ENCODE results near the gene TOMM40. TPM values are rescaled to one million over a fixed set of nuclear protein-coding genes. Genes with fewer than 3 reads are reported as not detected.
"Not testable (repeated sequence)": the region's sequence is repeated elsewhere in the genome, so short reads cannot be mapped to it uniquely, and the experiment has no call there.

TOMM40 gene
- total RNA-seq, 1 experiment from 2014 or later: 162 TPM

- H3K4me1 Mint-ChIP-seq (ENCODE audit: low read depth, unreplicated experiment): peaks cover 6% of the 10 kb centered on the region
- no peak overlapping the region for H3K4me3 Mint-ChIP-seq (ENCODE audit: low read depth, unreplicated experiment)
- intact Hi-C loops (cut with micrococcal nuclease; ENCODE audit: unreplicated experiment): no loop called here
- H3K36me3 Mint-ChIP-seq (ENCODE audit: insufficient read depth, unreplicated experiment): peaks cover 8% of the 10 kb centered on the region
- CTCF ChIA-PET: no interaction called here
- no peak for TF ChIP-seq CTCF (IDR thresholded peaks at IDR 0.05; ENCODE audit: unreplicated experiment)
- peaks cover 62% of the 10 kb centered on the region for H3K27me3 Mint-ChIP-seq (ENCODE audit: unreplicated experiment)
- no peak for DNase-seq
- BruUV-seq (replicated peaks): no TSS peak
- no peaks in the 10 kb centered on the region for H3K9me3 Mint-ChIP-seq (ENCODE audit: low read depth, unreplicated experiment)
- no peak overlapping the region for H3K27ac Mint-ChIP-seq (ENCODE audit: unreplicated experiment)
These were observed 34.2 kb downstream of the TOMM40 start for GRCh38 chr19:44925114-44925891.

- intact Hi-C loops (cut with micrococcal nuclease; ENCODE audit: unreplicated experiment); H3K4me1 Mint-ChIP-seq (ENCODE audit: low read depth, unreplicated experiment); DNase-seq; BruUV-seq (replicated peaks); H3K9me3 Mint-ChIP-seq (ENCODE audit: low read depth, unreplicated experiment); CTCF ChIA-PET; H3K36me3 Mint-ChIP-seq (ENCODE audit: insufficient read depth, unreplicated experiment): not testable (repeated sequence)
- H3K4me3 Mint-ChIP-seq (ENCODE audit: low read depth, unreplicated experiment): peak overlapping the region; percentile 73
- H3K27ac Mint-ChIP-seq (ENCODE audit: unreplicated experiment): peak overlapping the region; percentile 67
- H3K27me3 Mint-ChIP-seq (ENCODE audit: unreplicated experiment): peaks cover 66% of the 10 kb centered on the region
These were observed 35.4 kb downstream of the TOMM40 start for GRCh38 chr19:44926245-44927077.

GRCh38 chr19:44927746-44928145 is 36.7 kb downstream of the TOMM40 start:
- Mint-ChIP-seq H3K36me3 (ENCODE audit: insufficient read depth, unreplicated experiment) (peaks cover 8% of the 10 kb centered on the region), H3K4me1 (ENCODE audit: low read depth, unreplicated experiment) (peaks cover 8% of the 10 kb centered on the region), H3K9me3 (ENCODE audit: low read depth, unreplicated experiment) (no peaks in the 10 kb centered on the region), H3K27me3 (ENCODE audit: unreplicated experiment) (peaks cover 56% of the 10 kb centered on the region), H3K4me3 (ENCODE audit: low read depth, unreplicated experiment) (no peak overlapping the region), H3K27ac (ENCODE audit: unreplicated experiment) (no peak overlapping the region)
- no peak for TF ChIP-seq CTCF (IDR thresholded peaks at IDR 0.05; ENCODE audit: unreplicated experiment)
- BruUV-seq (replicated peaks): no TSS peak
- intact Hi-C loops (cut with micrococcal nuclease; ENCODE audit: unreplicated experiment): no loop called here
- DNase-seq: no peak
- CTCF ChIA-PET: no interaction called here

GRCh38 chr19:44930088-44930487 is 39.0 kb downstream of the TOMM40 start:
- peaks cover 8% of the 10 kb centered on the region for H3K36me3 Mint-ChIP-seq (ENCODE audit: insufficient read depth, unreplicated experiment)
- no TSS peak for BruUV-seq (replicated peaks)
- no peak overlapping the region for H3K4me3 Mint-ChIP-seq (ENCODE audit: low read depth, unreplicated experiment)
- no peaks in the 10 kb centered on the region for H3K9me3 Mint-ChIP-seq (ENCODE audit: low read depth, unreplicated experiment)
- H3K4me1 Mint-ChIP-seq (ENCODE audit: low read depth, unreplicated experiment): peaks cover 8% of the 10 kb centered on the region
- no peak for TF ChIP-seq CTCF (IDR thresholded peaks at IDR 0.05; ENCODE audit: unreplicated experiment)
- peaks cover 56% of the 10 kb centered on the region for H3K27me3 Mint-ChIP-seq (ENCODE audit: unreplicated experiment)
- no peak for DNase-seq
- intact Hi-C loops (cut with micrococcal nuclease; ENCODE audit: unreplicated experiment): no loop called here
- CTCF ChIA-PET: no interaction called here
- no peak overlapping the region for H3K27ac Mint-ChIP-seq (ENCODE audit: unreplicated experiment)

Data from Calu3 (cell line).